A549 (cell line): Measurements from ENCODE around the gene ZNF764. TPM values are rescaled to one million over a fixed set of nuclear protein-coding genes. Genes with fewer than 3 reads are reported as not detected.

Experiments
- CHD2 ChIP-seq: fragments of 150-350 bp; IDR thresholded peaks from 2 replicates; pipeline ENCODE4 v1.6.1; 2014; ENCODE audit warnings: low read length; ENCODE audit not compliant: partially characterized antibody
- polyA plus RNA-seq, 4 experiments: library from polyadenylated mRNA; depleted of rRNA in 3 of 4; stranded (reverse); fragments of >200 nt; fragmentation: RNase III in 1 of 4; extraction: RNeasy Plus Mini Kit Qiagen cat#74134 plus additional on column Dnase treatment in 1 of 4; gene quantifications; 2 replicates in 3 of 4; 3 replicates in 1 of 4; pipeline ENCODE4 v1.2.3, GENCODE V29; 2011 to 2017
- small RNA-seq, 6 experiments: library from RNA; depleted of rRNA; stranded (forward); fragments of <200 nt; gene quantifications; one replicate each; pipeline ENCODE3, GENCODE V24; 2012
- TF ChIP-seq, protein P1 (sequence below): fragments of 200-600 bp; sonication (generic); IDR thresholded peaks from 2 replicates; pipeline ENCODE4 v1.6.1; 2016; ENCODE audit warnings: antibody characterized with exemption, mild to moderate bottlenecking, moderate library complexity

Gene ZNF764
- polyA plus RNA-seq, 2 of the 4 experiments (the other 2 are of a cell fraction), result 2.9 to 4.0 TPM

DNA sequence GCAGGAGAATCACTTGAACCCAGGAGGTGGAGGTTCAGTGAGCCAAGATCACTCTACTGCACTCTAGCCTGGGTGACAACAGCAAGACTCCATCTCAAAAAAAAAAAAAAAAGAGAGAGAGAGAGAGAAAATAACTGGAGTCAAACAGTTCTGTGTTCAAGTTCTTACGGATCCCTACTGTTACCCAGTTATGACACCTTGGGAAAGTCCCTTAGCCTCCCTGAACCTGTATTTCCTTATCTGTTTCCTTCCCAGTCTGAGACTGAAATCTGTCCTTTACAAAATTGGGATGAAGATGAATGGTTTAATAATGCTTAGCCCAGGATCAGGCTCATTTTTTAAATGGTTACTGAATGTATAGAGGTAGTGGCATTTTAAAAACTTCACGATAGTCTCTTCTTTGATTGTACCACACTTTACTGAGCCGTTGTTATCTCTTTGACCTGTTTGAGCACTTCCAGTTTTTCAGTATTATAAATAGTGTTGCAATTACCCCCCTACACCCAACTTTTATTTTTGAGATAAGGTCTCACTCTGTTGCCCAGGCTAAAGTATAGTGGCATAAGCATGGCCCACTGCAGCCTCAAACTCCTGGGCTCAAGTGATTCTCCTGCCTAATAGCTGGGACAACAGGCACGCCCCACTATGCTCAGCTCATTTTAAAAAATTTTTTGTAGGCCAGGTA is 49.0 kb downstream of the ZNF764 start (continued):
- TF ChIP-seq, protein P1, sequence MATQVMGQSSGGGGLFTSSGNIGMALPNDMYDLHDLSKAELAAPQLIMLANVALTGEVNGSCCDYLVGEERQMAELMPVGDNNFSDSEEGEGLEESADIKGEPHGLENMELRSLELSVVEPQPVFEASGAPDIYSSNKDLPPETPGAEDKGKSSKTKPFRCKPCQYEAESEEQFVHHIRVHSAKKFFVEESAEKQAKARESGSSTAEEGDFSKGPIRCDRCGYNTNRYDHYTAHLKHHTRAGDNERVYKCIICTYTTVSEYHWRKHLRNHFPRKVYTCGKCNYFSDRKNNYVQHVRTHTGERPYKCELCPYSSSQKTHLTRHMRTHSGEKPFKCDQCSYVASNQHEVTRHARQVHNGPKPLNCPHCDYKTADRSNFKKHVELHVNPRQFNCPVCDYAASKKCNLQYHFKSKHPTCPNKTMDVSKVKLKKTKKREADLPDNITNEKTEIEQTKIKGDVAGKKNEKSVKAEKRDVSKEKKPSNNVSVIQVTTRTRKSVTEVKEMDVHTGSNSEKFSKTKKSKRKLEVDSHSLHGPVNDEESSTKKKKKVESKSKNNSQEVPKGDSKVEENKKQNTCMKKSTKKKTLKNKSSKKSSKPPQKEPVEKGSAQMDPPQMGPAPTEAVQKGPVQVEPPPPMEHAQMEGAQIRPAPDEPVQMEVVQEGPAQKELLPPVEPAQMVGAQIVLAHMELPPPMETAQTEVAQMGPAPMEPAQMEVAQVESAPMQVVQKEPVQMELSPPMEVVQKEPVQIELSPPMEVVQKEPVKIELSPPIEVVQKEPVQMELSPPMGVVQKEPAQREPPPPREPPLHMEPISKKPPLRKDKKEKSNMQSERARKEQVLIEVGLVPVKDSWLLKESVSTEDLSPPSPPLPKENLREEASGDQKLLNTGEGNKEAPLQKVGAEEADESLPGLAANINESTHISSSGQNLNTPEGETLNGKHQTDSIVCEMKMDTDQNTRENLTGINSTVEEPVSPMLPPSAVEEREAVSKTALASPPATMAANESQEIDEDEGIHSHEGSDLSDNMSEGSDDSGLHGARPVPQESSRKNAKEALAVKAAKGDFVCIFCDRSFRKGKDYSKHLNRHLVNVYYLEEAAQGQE, result no peak
- TF ChIP-seq CHD2, result no peak

Small RNA genes within 50 kb of the gene (small RNA-seq; reads per million reads assigned to genes)
- 0 reads per million in 6 experiments for gene AC093249.4
- 0 to 1.3 (median 0) reads per million in 6 experiments for gene MIR4518

Other genes with a start within 250 kb of the ZNF764 start
- gene CD2BP2, start 203.1 kb downstream of the ZNF764 start, polyA plus RNA-seq (2011; rRNA removed), result 33.9 and 35.6 TPM in 2 replicates
- gene CD2BP2, start 203.1 kb downstream of the ZNF764 start, polyA plus RNA-seq (2017; fragmentation: RNase III; extraction: RNeasy Plus Mini Kit Qiagen cat#74134 plus additional on column Dnase treatment), result 48.5 to 54.5 TPM (median 54.0 TPM) in 3 replicates
- gene TBC1D10B, start 187.9 kb downstream of the ZNF764 start, polyA plus RNA-seq (2011; rRNA removed), result 10.9 and 12.6 TPM in 2 replicates
- gene TBC1D10B, start 187.9 kb downstream of the ZNF764 start, polyA plus RNA-seq (2017; fragmentation: RNase III; extraction: RNeasy Plus Mini Kit Qiagen cat#74134 plus additional on column Dnase treatment), result 21.5 to 24.0 TPM (median 23.2 TPM) in 3 replicates
- gene MYL11, start 183.6 kb downstream of the ZNF764 start, polyA plus RNA-seq (2011; rRNA removed), result not detected in 2 replicates
- gene MYL11, start 183.6 kb downstream of the ZNF764 start, polyA plus RNA-seq (2017; fragmentation: RNase III; extraction: RNeasy Plus Mini Kit Qiagen cat#74134 plus additional on column Dnase treatment), result 0.46 to 0.70 TPM (median 0.55 TPM) in 3 replicates
- gene SEPTIN1, start 175.8 kb downstream of the ZNF764 start, polyA plus RNA-seq (2011; rRNA removed), result 0.13 and 0.17 TPM in 2 replicates
- 0.58 to 0.73 TPM (median 0.65 TPM) in 3 replicates for gene SEPTIN1, start 175.8 kb downstream of the ZNF764 start, polyA plus RNA-seq (2017; fragmentation: RNase III; extraction: RNeasy Plus Mini Kit Qiagen cat#74134 plus additional on column Dnase treatment)
- 7.0 and 9.3 TPM in 2 replicates for gene ZNF48, start 163.0 kb downstream of the ZNF764 start, polyA plus RNA-seq (2011; rRNA removed)
- gene ZNF48, start 163.0 kb downstream of the ZNF764 start, polyA plus RNA-seq (2017; fragmentation: RNase III; extraction: RNeasy Plus Mini Kit Qiagen cat#74134 plus additional on column Dnase treatment), result 9.1 to 10.4 TPM (median 9.7 TPM) in 3 replicates
- gene ZNF771, start 150.8 kb downstream of the ZNF764 start, polyA plus RNA-seq (2011; rRNA removed), result 5.0 and 5.7 TPM in 2 replicates
- 6.8 to 7.9 TPM (median 7.2 TPM) in 3 replicates for gene ZNF771, start 150.8 kb downstream of the ZNF764 start, polyA plus RNA-seq (2017; fragmentation: RNase III; extraction: RNeasy Plus Mini Kit Qiagen cat#74134 plus additional on column Dnase treatment)
- gene DCTPP1, start 128.3 kb downstream of the ZNF764 start, polyA plus RNA-seq (2011; rRNA removed), result 105 and 122 TPM in 2 replicates
- gene DCTPP1, start 128.3 kb downstream of the ZNF764 start, polyA plus RNA-seq (2017; fragmentation: RNase III; extraction: RNeasy Plus Mini Kit Qiagen cat#74134 plus additional on column Dnase treatment), result 114 to 121 TPM (median 120 TPM) in 3 replicates
- 61.5 and 72.6 TPM in 2 replicates for gene SEPHS2, start 112.5 kb downstream of the ZNF764 start, polyA plus RNA-seq (2011; rRNA removed)
- gene SEPHS2, start 112.5 kb downstream of the ZNF764 start, polyA plus RNA-seq (2017; fragmentation: RNase III; extraction: RNeasy Plus Mini Kit Qiagen cat#74134 plus additional on column Dnase treatment), result 42.8 to 48.9 TPM (median 47.8 TPM) in 3 replicates
- gene ITGAL, start 85.6 kb downstream of the ZNF764 start, polyA plus RNA-seq (2011; rRNA removed), result 0.40 and 0.94 TPM in 2 replicates
- 0.08 to 0.51 TPM (median 0.17 TPM) in 3 replicates for gene ITGAL, start 85.6 kb downstream of the ZNF764 start, polyA plus RNA-seq (2017; fragmentation: RNase III; extraction: RNeasy Plus Mini Kit Qiagen cat#74134 plus additional on column Dnase treatment)
- 17.0 and 21.3 TPM in 2 replicates for gene ZNF768, start 31.8 kb downstream of the ZNF764 start, polyA plus RNA-seq (2011; rRNA removed)
- gene ZNF768, start 31.8 kb downstream of the ZNF764 start, polyA plus RNA-seq (2017; fragmentation: RNase III; extraction: RNeasy Plus Mini Kit Qiagen cat#74134 plus additional on column Dnase treatment), result 27.3 to 33.6 TPM (median 31.3 TPM) in 3 replicates
- gene ZNF747, start 23.5 kb downstream of the ZNF764 start, polyA plus RNA-seq (2011; rRNA removed), result 4.8 and 5.2 TPM in 2 replicates
- 3.6 to 5.0 TPM (median 4.6 TPM) in 3 replicates for gene ZNF747, start 23.5 kb downstream of the ZNF764 start, polyA plus RNA-seq (2017; fragmentation: RNase III; extraction: RNeasy Plus Mini Kit Qiagen cat#74134 plus additional on column Dnase treatment)
- 4.8 and 6.7 TPM in 2 replicates for gene ZNF688, start 13.3 kb upstream of the ZNF764 start, polyA plus RNA-seq (2011; rRNA removed)
- gene ZNF688, start 13.3 kb upstream of the ZNF764 start, polyA plus RNA-seq (2017; fragmentation: RNase III; extraction: RNeasy Plus Mini Kit Qiagen cat#74134 plus additional on column Dnase treatment), result 4.6 to 5.4 TPM (median 4.8 TPM) in 3 replicates
- gene ZNF785, start 27.3 kb upstream of the ZNF764 start, polyA plus RNA-seq (2011; rRNA removed), result not detected in 2 replicates
- not detected in 3 replicates for gene ZNF785, start 27.3 kb upstream of the ZNF764 start, polyA plus RNA-seq (2017; fragmentation: RNase III; extraction: RNeasy Plus Mini Kit Qiagen cat#74134 plus additional on column Dnase treatment)
- 6.8 and 7.1 TPM in 2 replicates for gene ZNF689, start 52.0 kb upstream of the ZNF764 start, polyA plus RNA-seq (2011; rRNA removed)
- 6.5 to 7.4 TPM (median 7.0 TPM) in 3 replicates for gene ZNF689, start 52.0 kb upstream of the ZNF764 start, polyA plus RNA-seq (2017; fragmentation: RNase III; extraction: RNeasy Plus Mini Kit Qiagen cat#74134 plus additional on column Dnase treatment)
- 6.3 and 8.4 TPM in 2 replicates for gene PRR14, start 92.6 kb upstream of the ZNF764 start, polyA plus RNA-seq (2011; rRNA removed)
- gene PRR14, start 92.6 kb upstream of the ZNF764 start, polyA plus RNA-seq (2017; fragmentation: RNase III; extraction: RNeasy Plus Mini Kit Qiagen cat#74134 plus additional on column Dnase treatment), result 16.2 to 19.2 TPM (median 18.2 TPM) in 3 replicates
- 5.9 and 8.1 TPM in 2 replicates for gene FBRS, start 100.1 kb upstream of the ZNF764 start, polyA plus RNA-seq (2011; rRNA removed)
- gene FBRS, start 100.1 kb upstream of the ZNF764 start, polyA plus RNA-seq (2017; fragmentation: RNase III; extraction: RNeasy Plus Mini Kit Qiagen cat#74134 plus additional on column Dnase treatment), result 29.0 to 34.8 TPM (median 33.3 TPM) in 3 replicates
- gene SRCAP, start 140.8 kb upstream of the ZNF764 start, polyA plus RNA-seq (2011; rRNA removed), result 6.2 and 10.0 TPM in 2 replicates
- gene SRCAP, start 140.8 kb upstream of the ZNF764 start, polyA plus RNA-seq (2017; fragmentation: RNase III; extraction: RNeasy Plus Mini Kit Qiagen cat#74134 plus additional on column Dnase treatment), result 18.9 to 19.9 TPM (median 19.5 TPM) in 3 replicates
- 28.0 and 30.0 TPM in 2 replicates for gene PHKG2, start 190.1 kb upstream of the ZNF764 start, polyA plus RNA-seq (2011; rRNA removed)
- 37.1 to 42.0 TPM (median 37.3 TPM) in 3 replicates for gene PHKG2, start 190.1 kb upstream of the ZNF764 start, polyA plus RNA-seq (2017; fragmentation: RNase III; extraction: RNeasy Plus Mini Kit Qiagen cat#74134 plus additional on column Dnase treatment)
- gene CFAP119, start 203.7 kb upstream of the ZNF764 start, polyA plus RNA-seq (2011; rRNA removed), result 3.5 and 4.5 TPM in 2 replicates
- 7.7 to 9.9 TPM (median 9.5 TPM) in 3 replicates for gene CFAP119, start 203.7 kb upstream of the ZNF764 start, polyA plus RNA-seq (2017; fragmentation: RNase III; extraction: RNeasy Plus Mini Kit Qiagen cat#74134 plus additional on column Dnase treatment)
- 66.1 and 88.8 TPM in 2 replicates for gene RNF40, start 203.9 kb upstream of the ZNF764 start, polyA plus RNA-seq (2011; rRNA removed)
- 63.9 to 69.9 TPM (median 66.4 TPM) in 3 replicates for gene RNF40, start 203.9 kb upstream of the ZNF764 start, polyA plus RNA-seq (2017; fragmentation: RNase III; extraction: RNeasy Plus Mini Kit Qiagen cat#74134 plus additional on column Dnase treatment)
- 5.9 and 7.5 TPM in 2 replicates for gene ZNF629, start 228.8 kb upstream of the ZNF764 start, polyA plus RNA-seq (2011; rRNA removed)
- 12.3 to 13.7 TPM (median 13.6 TPM) in 3 replicates for gene ZNF629, start 228.8 kb upstream of the ZNF764 start, polyA plus RNA-seq (2017; fragmentation: RNase III; extraction: RNeasy Plus Mini Kit Qiagen cat#74134 plus additional on column Dnase treatment)